ENCODE data around the gene TOR1AIP2. TPM values are rescaled to one million over a fixed set of nuclear protein-coding genes. Genes with fewer than 3 reads are reported as not detected.

Gene TOR1AIP2
- total and polyA plus RNA-seq, 2 donors: 9.6 to 90.1 TPM

GRCh38 chr1:179883745-179884138 lies 6.1 kb upstream of the TOR1AIP2 start:
- Histone ChIP-seq H3K4me3 (ENCODE audit: low read depth, low read length) (peak overlapping the region; percentile 74), H3K36me3 (ENCODE audit: insufficient read depth) (no peaks in the 10 kb centered on the region), H3K27ac (ENCODE audit: low read depth) (no peak overlapping the region), H3K4me1 (ENCODE audit: insufficient read depth) (no peaks in the 10 kb centered on the region)
- no peak for DNase-seq (ENCODE audit: extremely low spot score)
- WGBS: 19% methylated on average over 4 of the region's 4 CpGs

DNA sequence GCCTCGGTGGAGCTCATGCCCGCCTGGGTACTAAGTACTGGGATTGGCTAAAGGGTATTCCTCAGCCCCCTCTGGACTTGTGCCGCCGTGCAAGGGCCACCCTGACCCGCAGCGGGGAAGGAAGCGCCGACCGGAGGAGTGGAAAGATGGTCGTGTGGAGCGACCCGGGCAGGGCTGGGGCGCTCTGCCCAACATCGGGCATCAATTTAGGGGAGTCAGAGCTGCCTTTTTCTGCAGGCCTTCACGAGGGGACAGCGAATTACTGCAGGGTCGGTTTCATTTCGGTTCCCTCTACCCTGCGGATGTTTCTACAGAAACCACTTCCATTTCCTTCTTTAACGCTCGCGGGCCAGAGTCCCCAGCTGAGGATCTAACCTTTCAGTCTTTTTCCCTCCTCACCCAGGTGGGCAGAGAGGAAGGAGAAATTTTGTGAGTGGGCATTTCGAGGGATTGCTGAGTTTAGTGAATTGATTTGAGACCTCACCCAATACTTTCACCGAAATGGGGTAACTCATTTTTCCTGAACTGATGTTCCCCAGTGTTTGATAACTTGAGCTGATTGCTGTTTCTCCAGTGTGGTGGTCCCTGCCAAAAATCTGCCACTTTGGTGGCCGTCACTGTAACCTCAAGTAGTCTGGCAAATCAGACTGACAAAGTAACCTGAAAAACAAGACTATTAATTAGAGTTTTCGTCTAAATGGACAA lies 5.6 kb upstream of the TOR1AIP2 start:
- H3K36me3 ChIP-seq (ENCODE audit: insufficient read depth): no peaks in the 10 kb centered on the region
- H3K4me3 ChIP-seq (ENCODE audit: low read depth, low read length): peak overlapping the region; percentile 74
- DNase-seq (ENCODE audit: extremely low spot score): no peak
- H3K4me1 ChIP-seq (ENCODE audit: insufficient read depth): no peaks in the 10 kb centered on the region
- WGBS: under 1% methylated on average over 26 of the region's 26 CpGs
- H3K27ac ChIP-seq (ENCODE audit: low read depth): peak overlapping the region; percentile 83

DNA sequence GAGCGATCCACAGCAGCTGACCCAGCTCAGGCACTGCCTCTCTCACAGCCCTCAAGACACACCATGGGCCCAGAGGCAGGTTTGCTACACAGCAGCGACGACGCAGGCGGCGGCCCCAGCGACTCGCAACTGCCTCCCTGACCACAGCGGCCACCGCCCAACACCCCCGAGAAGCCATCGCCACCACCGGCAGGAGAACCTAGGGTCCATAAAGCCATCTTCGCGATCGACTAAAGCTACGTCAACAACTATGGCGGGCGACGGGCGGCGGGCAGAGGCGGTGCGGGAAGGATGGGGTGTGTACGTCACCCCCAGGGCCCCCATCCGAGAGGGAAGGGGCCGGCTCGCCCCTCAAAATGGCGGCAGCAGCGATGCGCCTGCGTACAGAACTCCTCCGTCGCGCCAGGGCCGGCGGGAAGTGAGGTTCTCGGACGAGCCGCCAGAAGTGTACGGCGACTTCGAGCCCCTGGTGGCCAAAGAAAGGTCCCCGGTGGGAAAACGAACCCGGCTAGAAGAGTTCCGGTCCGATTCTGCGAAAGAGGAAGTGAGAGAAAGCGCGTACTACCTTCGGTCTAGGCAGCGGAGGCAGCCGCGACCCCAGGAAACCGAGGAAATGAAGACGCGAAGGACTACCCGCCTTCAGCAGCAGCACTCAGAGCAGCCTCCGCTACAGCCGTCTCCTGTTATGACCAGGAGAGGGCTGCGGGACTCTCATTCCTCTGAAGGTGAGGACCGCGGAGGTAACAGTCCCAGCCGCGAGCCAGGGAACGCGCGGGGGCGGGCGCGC lies 4.8 kb upstream of the TOR1AIP2 start, which contains the start of gene TOR1AIP1:
TSS of gene TOR1AIP1 (plus strand) at position 33 of the 787 bp plus-strand sequence. CDS start at position 251, 218 bp downstream.
- DNase-seq (ENCODE audit: extremely low spot score): peak; percentile 94
- H3K4me1 ChIP-seq (ENCODE audit: insufficient read depth): peaks cover 1% of the 10 kb centered on the region
- H3K36me3 ChIP-seq (ENCODE audit: insufficient read depth): no peaks in the 10 kb centered on the region
- peak within 1 kb of the TSS; percentile 74 for H3K4me3 ChIP-seq (ENCODE audit: low read depth, low read length)
- under 1% methylated on average over 72 of the region's 72 CpGs for WGBS
- H3K27ac ChIP-seq (ENCODE audit: low read depth): peak within 1 kb of the TSS; percentile 100

DNA sequence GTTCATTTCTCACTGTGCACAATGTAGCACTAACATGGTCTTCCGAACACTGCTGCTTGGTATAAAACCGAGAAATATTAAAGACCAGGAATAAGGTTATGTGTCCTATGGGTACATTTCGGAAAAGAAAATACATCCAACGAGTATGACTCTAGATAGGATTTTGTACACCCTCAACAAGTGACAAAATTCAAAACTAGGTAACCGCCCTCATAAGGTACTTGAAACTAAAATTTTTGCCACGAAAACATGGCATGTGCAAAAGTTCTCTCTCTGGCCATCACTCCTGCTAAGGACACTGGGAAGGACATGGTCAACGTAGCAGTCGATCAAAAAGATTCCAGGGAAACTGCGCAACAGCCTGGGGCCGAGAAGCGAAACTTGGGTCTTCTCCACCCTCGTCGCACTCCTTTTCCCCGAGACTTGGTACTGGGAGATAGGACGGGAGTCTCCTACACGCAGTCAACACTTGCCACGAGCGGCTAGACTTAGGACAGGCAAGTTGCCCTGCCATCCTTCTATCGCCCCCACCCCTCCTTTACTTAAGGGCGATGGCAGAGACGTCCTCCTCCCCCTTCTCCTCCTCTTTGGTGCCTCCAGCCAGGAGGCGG lies 4.1 kb upstream of the TOR1AIP2 start:
- under 1% methylated on average over 22 of the region's 22 CpGs for WGBS
- no peaks in the 10 kb centered on the region for H3K36me3 ChIP-seq (ENCODE audit: insufficient read depth)
- peak overlapping the region; percentile 100 for H3K27ac ChIP-seq (ENCODE audit: low read depth)
- DNase-seq (ENCODE audit: extremely low spot score): peak; percentile 89
- peak overlapping the region; percentile 74 for H3K4me3 ChIP-seq (ENCODE audit: low read depth, low read length)
- H3K4me1 ChIP-seq (ENCODE audit: insufficient read depth): peaks cover 1% of the 10 kb centered on the region

GRCh38 chr1:179879797-179880196 lies 2.2 kb upstream of the TOR1AIP2 start:
- no peaks in the 10 kb centered on the region for H3K36me3 ChIP-seq (ENCODE audit: insufficient read depth)
- 86% methylated on average over 2 of the region's 2 CpGs for WGBS
- H3K4me1 ChIP-seq (ENCODE audit: insufficient read depth): peaks cover 1% of the 10 kb centered on the region
- no peak overlapping the region for H3K4me3 ChIP-seq (ENCODE audit: low read depth, low read length)
- no peak for DNase-seq (ENCODE audit: extremely low spot score)
- no peak overlapping the region for H3K27ac ChIP-seq (ENCODE audit: low read depth)

GRCh38 chr1:179876300-179876715 lies 1.3 kb downstream of the TOR1AIP2 start:
- peak overlapping the region; percentile 32 for H3K27ac ChIP-seq (ENCODE audit: low read depth)
- no peaks in the 10 kb centered on the region for H3K36me3 ChIP-seq (ENCODE audit: insufficient read depth)
- no peak for DNase-seq (ENCODE audit: extremely low spot score)
- no peak overlapping the region for H3K4me3 ChIP-seq (ENCODE audit: low read depth, low read length)
- peaks cover 1% of the 10 kb centered on the region for H3K4me1 ChIP-seq (ENCODE audit: insufficient read depth)
- 50% methylated on average over 3 of the region's 3 CpGs for WGBS

GRCh38 chr1:179875596-179876299 lies 1.9 kb downstream of the TOR1AIP2 start:
- H3K4me1 ChIP-seq (ENCODE audit: insufficient read depth): peaks cover 1% of the 10 kb centered on the region
- WGBS: 79% methylated on average over 4 of the region's 4 CpGs
- H3K27ac ChIP-seq (ENCODE audit: low read depth): no peak overlapping the region
- H3K4me3 ChIP-seq (ENCODE audit: low read depth, low read length): no peak overlapping the region
- no peak for DNase-seq (ENCODE audit: extremely low spot score)
- H3K36me3 ChIP-seq (ENCODE audit: insufficient read depth): peaks cover 2% of the 10 kb centered on the region

DNA sequence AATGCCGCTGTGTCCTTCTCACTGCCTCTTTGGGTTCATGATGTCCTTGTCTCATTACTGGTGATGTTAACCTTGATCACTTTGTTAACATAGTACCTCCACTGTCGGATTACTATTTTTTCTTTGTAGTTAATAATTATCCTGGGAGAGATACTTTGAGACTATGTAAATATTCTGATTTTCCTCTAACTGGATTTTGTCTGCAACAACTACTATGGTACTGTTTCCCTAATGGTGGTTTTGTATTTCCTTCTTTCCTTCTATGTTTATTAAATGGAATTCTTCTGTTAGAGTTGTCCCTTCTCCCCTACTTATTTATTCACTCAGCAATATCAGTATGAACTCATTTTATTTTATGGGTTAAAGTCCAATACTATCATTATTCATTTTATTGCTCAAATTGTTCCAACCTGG lies 4.2 kb downstream of the TOR1AIP2 start:
- no peak for DNase-seq (ENCODE audit: extremely low spot score)
- peaks cover 2% of the 10 kb centered on the region for H3K36me3 ChIP-seq (ENCODE audit: insufficient read depth)
- no peak overlapping the region for H3K27ac ChIP-seq (ENCODE audit: low read depth)
- 90% methylated on average over 2 of the region's 2 CpGs for WGBS
- no peak overlapping the region for H3K4me3 ChIP-seq (ENCODE audit: low read depth, low read length)
- H3K4me1 ChIP-seq (ENCODE audit: insufficient read depth): peaks cover 1% of the 10 kb centered on the region

- WGBS: 86% methylated on average over 5 of the region's 5 CpGs
- H3K36me3 ChIP-seq (ENCODE audit: insufficient read depth): peaks cover 2% of the 10 kb centered on the region
- no peaks in the 10 kb centered on the region for H3K4me1 ChIP-seq (ENCODE audit: insufficient read depth)
- no peak overlapping the region for H3K27ac ChIP-seq (ENCODE audit: low read depth)
- H3K4me3 ChIP-seq (ENCODE audit: low read depth, low read length): no peak overlapping the region
- DNase-seq (ENCODE audit: extremely low spot score): no peak
Observed at GRCh38 chr1:179872558-179872957, 5.0 kb downstream of the TOR1AIP2 start.

- H3K4me1 ChIP-seq (ENCODE audit: insufficient read depth): no peaks in the 10 kb centered on the region
- 64% methylated on average over 1 of the region's 1 CpG for WGBS
- H3K4me3 ChIP-seq (ENCODE audit: low read depth, low read length): no peak overlapping the region
Observed at GRCh38 chr1:179871940-179872339, 5.7 kb downstream of the TOR1AIP2 start.

DNA sequence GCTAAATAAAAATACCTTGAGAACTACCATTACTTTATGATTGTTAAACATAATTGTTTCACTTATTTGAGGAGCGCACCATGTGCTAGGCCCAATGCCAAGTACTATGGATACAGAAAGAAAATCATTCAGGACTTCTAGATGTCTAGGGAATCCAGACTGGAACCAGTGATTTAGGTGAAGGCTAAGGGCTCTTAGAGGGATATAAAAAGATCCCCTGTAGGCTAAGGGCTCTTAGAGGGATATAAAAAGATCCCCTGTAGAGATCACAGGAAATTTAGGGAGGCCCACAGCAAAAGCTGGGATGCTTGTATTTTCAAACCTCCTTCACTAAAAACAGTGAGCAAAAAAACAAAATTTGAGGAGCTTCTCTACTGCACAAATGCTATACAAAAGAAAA lies 6.7 kb downstream of the TOR1AIP2 start:
- Histone ChIP-seq H3K27ac (ENCODE audit: low read depth) (no peak overlapping the region), H3K36me3 (ENCODE audit: insufficient read depth) (peaks cover 2% of the 10 kb centered on the region), H3K4me1 (ENCODE audit: insufficient read depth) (no peaks in the 10 kb centered on the region), H3K4me3 (ENCODE audit: low read depth, low read length) (no peak overlapping the region)
- WGBS: 93% methylated on average over 1 of the region's 1 CpG
- no peak for DNase-seq (ENCODE audit: extremely low spot score)

More at GRCh38 chr1:179871940-179872339, 5.7 kb downstream of the TOR1AIP2 start:
- Histone ChIP-seq H3K36me3 (ENCODE audit: insufficient read depth) (peaks cover 2% of the 10 kb centered on the region), H3K27ac (ENCODE audit: low read depth) (no peak overlapping the region)
- no peak for DNase-seq (ENCODE audit: extremely low spot score)

DNA sequence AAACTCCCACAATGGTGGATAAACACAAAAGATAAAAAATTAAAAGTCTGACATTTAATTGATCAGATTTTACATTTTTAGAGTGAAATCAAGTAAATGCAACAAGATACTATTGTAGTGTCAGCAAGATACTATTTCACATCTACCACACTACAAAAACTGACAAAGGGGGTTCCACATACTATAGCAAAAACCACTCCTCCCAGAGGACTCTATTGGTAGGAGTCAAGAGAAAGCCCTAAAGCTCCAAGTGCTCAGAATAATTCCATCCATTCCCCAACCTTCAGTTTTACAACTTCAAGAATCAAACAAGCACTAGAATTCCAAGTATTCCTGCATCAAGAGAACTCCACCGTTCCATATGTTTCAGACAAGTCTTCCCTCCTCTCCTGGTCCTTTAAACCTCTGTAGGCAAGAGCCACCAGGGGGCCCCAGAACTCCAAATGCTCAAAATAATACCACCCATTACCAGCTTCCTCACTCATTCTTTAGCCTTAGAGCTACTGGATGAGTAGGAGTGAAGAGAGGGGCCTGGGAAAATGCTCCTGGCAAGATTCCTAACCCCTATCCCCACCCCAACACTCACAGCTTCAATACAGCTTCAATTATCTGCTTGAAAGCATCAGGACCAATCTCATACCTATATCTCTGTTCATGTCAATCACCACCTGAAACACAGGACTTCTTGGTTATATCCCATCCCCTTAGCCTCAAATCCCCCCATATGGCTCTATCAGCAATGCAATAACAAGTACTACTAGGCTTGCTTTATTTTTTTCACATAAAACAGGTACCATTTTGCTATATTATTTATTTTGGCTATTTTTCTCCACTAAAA lies 9.9 kb downstream of the TOR1AIP2 start:
- H3K4me1 ChIP-seq (ENCODE audit: insufficient read depth): no peaks in the 10 kb centered on the region
- no peak overlapping the region for H3K4me3 ChIP-seq (ENCODE audit: low read depth, low read length)
- no peak for DNase-seq (ENCODE audit: extremely low spot score)
- 6% methylated on average over 1 of the region's 1 CpG for whole genome bisulfite sequencing
- H3K27ac ChIP-seq (ENCODE audit: low read depth): no peak overlapping the region
- H3K36me3 ChIP-seq (ENCODE audit: insufficient read depth): peaks cover 2% of the 10 kb centered on the region

All from urinary bladder (tissue), 4 donors.